Activated T-cell treated with anti-CD3 and anti-CD28 coated beads, Interleukin-2, amount 50 U/mL, for 4 hours (primary cell): ENCODE results near the gene SMOC2. TPM values are rescaled to one million over a fixed set of nuclear protein-coding genes. Genes with fewer than 3 reads are reported as not detected.

Experiments used
- total RNA-seq, 3 donors: library from RNA; stranded (reverse); gene quantifications; one replicate each; pipeline ENCODE4 v1.2.1, GENCODE V29; 2021

Gene SMOC2
- total RNA-seq, 3 donors from 2014 or later = 0.08 to 0.11 (median 0.10) TPM

Other genes starting within 250 kb of the SMOC2 start
- not detected for gene DACT2, start 121.4 kb upstream of the SMOC2 start, total RNA-seq